ENCODE measurements around the gene ADD3.

DNA sequence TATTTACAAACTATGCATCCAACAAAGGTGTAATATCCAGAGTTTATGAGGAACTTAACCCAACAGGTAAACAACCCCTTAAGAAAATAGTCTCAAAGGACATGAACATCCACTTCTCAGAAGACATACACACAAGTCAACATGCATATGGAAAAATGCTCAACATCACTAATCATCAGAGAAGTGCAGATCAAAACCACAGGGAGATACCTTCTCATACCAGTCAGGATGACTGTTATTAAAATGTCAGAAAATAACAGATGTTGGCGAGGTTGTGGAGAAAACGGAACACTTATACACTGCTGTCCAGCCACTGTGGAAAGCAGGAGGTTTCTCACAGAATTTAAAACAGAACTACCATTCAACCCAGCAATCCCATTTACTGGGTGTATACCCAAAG lies 84.0 kb downstream of the ADD3 start:
- TF ChIP-seq, protein P1, sequence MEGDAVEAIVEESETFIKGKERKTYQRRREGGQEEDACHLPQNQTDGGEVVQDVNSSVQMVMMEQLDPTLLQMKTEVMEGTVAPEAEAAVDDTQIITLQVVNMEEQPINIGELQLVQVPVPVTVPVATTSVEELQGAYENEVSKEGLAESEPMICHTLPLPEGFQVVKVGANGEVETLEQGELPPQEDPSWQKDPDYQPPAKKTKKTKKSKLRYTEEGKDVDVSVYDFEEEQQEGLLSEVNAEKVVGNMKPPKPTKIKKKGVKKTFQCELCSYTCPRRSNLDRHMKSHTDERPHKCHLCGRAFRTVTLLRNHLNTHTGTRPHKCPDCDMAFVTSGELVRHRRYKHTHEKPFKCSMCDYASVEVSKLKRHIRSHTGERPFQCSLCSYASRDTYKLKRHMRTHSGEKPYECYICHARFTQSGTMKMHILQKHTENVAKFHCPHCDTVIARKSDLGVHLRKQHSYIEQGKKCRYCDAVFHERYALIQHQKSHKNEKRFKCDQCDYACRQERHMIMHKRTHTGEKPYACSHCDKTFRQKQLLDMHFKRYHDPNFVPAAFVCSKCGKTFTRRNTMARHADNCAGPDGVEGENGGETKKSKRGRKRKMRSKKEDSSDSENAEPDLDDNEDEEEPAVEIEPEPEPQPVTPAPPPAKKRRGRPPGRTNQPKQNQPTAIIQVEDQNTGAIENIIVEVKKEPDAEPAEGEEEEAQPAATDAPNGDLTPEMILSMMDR (IDR thresholded peaks at IDR 0.05) = no peak
- no peak for TF ChIP-seq POLR2A (IDR thresholded peaks at IDR 0.05)

Data from body of pancreas (tissue), 4 donors.